HepG2 (cell line): ENCODE results near the gene NWD2.

Source experiments
- CHD2 ChIP-seq: IDR thresholded peaks from 2 replicates; pipeline ENCODE4 v1.6.1; 2011; ENCODE audit warnings: low read depth, low read length, improper control_type of control experiment
- MTA1 ChIP-seq: sonication (generic); formaldehyde crosslinking; IDR thresholded peaks from 2 replicates; pipeline ENCODE4 v1.4.0; 2020; ENCODE audit warnings: missing genetic modification reagents, mild to moderate bottlenecking, borderline replicate concordance
- ZNF530 ChIP-seq: sonication (generic); formaldehyde crosslinking; IDR thresholded peaks from 2 replicates; pipeline ENCODE4 v1.5.0; 2020; ENCODE audit warnings: low read depth, mild to moderate bottlenecking, missing genetic modification reagents
- TF ChIP-seq, protein P1 (sequence below), 2 experiments: IDR thresholded peaks; 2 replicates each; pipeline ENCODE4 v1.6.1; 2011 to 2012; ENCODE audit warnings: low read length in 2 of 2, borderline replicate concordance in 1 of 2, low read depth in 1 of 2, mild to moderate bottlenecking in 1 of 2, moderate library complexity in 1 of 2
- TF ChIP-seq, protein P2 (sequence below): sonication (generic); formaldehyde crosslinking; IDR thresholded peaks from 2 replicates; pipeline ENCODE4 v1.5.0; 2020; ENCODE audit warnings: mild to moderate bottlenecking, missing genetic modification reagents, moderate library complexity
- TF ChIP-seq, protein P3 (sequence below): sonication (generic); formaldehyde crosslinking; IDR thresholded peaks from 2 replicates; pipeline ENCODE4 v1.4.0; 2020; ENCODE audit warnings: missing genetic modification reagents, borderline replicate concordance

DNA sequence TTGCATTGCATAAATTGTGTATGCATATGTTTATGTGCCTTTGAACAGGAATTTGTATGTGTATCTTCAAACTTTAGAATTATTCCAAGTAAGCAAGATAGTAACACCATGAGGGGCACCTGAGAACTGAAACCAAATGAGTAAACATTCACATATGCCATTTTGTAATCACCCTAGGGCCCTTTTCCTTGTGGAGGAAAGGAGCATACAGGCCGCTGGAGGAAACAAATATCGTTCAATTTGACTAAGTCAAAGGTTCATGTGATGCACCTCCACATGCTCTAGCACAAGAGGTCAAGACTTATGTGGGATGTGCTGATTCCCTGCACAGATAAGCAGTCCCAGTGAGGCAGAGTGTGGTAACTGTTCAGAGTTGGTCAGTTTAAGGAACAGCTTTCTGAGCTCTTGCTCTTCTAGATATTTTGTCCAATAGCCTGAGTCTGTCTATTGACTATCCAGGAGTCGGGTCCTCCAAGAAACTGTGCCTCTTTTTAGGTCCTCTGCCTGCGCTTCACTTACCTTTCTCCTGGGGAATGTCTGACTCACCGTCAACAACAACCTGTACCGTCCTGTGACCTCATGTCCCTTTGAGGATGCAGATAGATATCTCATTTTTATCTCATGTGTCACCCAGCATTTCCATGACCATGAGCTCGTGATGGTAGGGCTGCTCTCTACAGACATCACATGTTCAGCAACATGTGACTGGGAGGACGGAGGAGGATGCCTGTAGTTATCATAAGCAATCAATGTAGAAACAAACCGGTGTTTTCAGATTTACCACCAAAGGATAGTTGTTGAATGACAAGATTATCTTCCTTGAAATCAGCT lies 196.9 kb downstream of the NWD2 start:
- TF ChIP-seq, protein P1, sequence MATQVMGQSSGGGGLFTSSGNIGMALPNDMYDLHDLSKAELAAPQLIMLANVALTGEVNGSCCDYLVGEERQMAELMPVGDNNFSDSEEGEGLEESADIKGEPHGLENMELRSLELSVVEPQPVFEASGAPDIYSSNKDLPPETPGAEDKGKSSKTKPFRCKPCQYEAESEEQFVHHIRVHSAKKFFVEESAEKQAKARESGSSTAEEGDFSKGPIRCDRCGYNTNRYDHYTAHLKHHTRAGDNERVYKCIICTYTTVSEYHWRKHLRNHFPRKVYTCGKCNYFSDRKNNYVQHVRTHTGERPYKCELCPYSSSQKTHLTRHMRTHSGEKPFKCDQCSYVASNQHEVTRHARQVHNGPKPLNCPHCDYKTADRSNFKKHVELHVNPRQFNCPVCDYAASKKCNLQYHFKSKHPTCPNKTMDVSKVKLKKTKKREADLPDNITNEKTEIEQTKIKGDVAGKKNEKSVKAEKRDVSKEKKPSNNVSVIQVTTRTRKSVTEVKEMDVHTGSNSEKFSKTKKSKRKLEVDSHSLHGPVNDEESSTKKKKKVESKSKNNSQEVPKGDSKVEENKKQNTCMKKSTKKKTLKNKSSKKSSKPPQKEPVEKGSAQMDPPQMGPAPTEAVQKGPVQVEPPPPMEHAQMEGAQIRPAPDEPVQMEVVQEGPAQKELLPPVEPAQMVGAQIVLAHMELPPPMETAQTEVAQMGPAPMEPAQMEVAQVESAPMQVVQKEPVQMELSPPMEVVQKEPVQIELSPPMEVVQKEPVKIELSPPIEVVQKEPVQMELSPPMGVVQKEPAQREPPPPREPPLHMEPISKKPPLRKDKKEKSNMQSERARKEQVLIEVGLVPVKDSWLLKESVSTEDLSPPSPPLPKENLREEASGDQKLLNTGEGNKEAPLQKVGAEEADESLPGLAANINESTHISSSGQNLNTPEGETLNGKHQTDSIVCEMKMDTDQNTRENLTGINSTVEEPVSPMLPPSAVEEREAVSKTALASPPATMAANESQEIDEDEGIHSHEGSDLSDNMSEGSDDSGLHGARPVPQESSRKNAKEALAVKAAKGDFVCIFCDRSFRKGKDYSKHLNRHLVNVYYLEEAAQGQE (IDR thresholded peaks at IDR 0.05; ENCODE audit: borderline replicate concordance in 1 of 2, low read depth in 1 of 2, low read length in 2 of 2) = no peak
- TF ChIP-seq, protein P2, sequence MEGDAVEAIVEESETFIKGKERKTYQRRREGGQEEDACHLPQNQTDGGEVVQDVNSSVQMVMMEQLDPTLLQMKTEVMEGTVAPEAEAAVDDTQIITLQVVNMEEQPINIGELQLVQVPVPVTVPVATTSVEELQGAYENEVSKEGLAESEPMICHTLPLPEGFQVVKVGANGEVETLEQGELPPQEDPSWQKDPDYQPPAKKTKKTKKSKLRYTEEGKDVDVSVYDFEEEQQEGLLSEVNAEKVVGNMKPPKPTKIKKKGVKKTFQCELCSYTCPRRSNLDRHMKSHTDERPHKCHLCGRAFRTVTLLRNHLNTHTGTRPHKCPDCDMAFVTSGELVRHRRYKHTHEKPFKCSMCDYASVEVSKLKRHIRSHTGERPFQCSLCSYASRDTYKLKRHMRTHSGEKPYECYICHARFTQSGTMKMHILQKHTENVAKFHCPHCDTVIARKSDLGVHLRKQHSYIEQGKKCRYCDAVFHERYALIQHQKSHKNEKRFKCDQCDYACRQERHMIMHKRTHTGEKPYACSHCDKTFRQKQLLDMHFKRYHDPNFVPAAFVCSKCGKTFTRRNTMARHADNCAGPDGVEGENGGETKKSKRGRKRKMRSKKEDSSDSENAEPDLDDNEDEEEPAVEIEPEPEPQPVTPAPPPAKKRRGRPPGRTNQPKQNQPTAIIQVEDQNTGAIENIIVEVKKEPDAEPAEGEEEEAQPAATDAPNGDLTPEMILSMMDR (CRISPR knock-in tag) = no peak
- TF ChIP-seq MTA1 (CRISPR knock-in tag) = no peak
- TF ChIP-seq CHD2 = no peak
- TF ChIP-seq ZNF530 = no peak
- TF ChIP-seq, protein P3, sequence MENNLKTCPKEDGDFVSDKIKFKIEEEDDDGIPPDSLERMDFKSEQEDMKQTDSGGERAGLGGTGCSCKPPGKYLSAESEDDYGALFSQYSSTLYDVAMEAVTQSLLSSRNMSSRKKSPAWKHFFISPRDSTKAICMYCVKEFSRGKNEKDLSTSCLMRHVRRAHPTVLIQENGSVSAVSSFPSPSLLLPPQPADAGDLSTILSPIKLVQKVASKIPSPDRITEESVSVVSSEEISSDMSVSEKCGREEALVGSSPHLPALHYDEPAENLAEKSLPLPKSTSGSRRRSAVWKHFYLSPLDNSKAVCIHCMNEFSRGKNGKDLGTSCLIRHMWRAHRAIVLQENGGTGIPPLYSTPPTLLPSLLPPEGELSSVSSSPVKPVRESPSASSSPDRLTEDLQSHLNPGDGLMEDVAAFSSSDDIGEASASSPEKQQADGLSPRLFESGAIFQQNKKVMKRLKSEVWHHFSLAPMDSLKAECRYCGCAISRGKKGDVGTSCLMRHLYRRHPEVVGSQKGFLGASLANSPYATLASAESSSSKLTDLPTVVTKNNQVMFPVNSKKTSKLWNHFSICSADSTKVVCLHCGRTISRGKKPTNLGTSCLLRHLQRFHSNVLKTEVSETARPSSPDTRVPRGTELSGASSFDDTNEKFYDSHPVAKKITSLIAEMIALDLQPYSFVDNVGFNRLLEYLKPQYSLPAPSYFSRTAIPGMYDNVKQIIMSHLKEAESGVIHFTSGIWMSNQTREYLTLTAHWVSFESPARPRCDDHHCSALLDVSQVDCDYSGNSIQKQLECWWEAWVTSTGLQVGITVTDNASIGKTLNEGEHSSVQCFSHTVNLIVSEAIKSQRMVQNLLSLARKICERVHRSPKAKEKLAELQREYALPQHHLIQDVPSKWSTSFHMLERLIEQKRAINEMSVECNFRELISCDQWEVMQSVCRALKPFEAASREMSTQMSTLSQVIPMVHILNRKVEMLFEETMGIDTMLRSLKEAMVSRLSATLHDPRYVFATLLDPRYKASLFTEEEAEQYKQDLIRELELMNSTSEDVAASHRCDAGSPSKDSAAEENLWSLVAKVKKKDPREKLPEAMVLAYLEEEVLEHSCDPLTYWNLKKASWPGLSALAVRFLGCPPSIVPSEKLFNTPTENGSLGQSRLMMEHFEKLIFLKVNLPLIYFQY (CRISPR knock-in tag) = no peak
